Upper lobe of left lung (tissue), 6 donors: ENCODE data around the gene TPP2. TPM values are rescaled to one million over a fixed set of nuclear protein-coding genes. Genes with fewer than 3 reads are reported as not detected.

Experiments used
- ATAC-seq, 2 donors: fragments of 200-7000 bp; cut with Tn5 transposase; one replicate each; pipeline ENCODE4 v1.9.1; 2022; ENCODE audit warnings: mild to moderate bottlenecking in 2 of 2, moderate library complexity in 2 of 2; ENCODE audit not compliant: low FRiP score in 2 of 2
- DNase-seq, 2 donors: peaks; one replicate each; pipeline ENCODE4 v3.0.0-alpha.2; 2019 to 2020
- H3K27ac ChIP-seq, 4 donors: fragments of 200-600 bp; sonication (generic); one replicate each; pipeline ENCODE4 v1.5.1; 2016 to 2019
- H3K27me3 ChIP-seq, 4 donors: fragments of 200-600 bp; sonication (generic); one replicate each; pipeline ENCODE4 v1.5.1; 2017 to 2019
- H3K36me3 ChIP-seq, 4 donors: fragments of 200-600 bp; sonication (generic); one replicate each; pipeline ENCODE4 v1.5.1; 2016 to 2019
- H3K4me1 ChIP-seq, 4 donors: fragments of 200-600 bp; sonication (generic); one replicate each; pipeline ENCODE4 v1.5.1; 2018 to 2019
- H3K4me3 ChIP-seq, 4 donors: fragments of 200-600 bp; sonication (generic); one replicate each; pipeline ENCODE4 v1.5.1; 2017 to 2019; ENCODE audit warnings: mild to moderate bottlenecking in 2 of 4, moderate library complexity in 1 of 4
- H3K9me3 ChIP-seq, 4 donors: fragments of 200-600 bp; sonication (generic); one replicate each; pipeline ENCODE4 v1.5.1; 2018 to 2019
- EP300 ChIP-seq, 4 donors: sonication (generic); formaldehyde crosslinking; IDR thresholded peaks; one replicate each; pipeline ENCODE4 v1.5.1; 2017; ENCODE audit warnings: antibody characterized with exemption in 4 of 4, control low read depth in 2 of 4
- POLR2A ChIP-seq, 4 donors: fragments of 450-650 bp; IDR thresholded peaks; one replicate each; pipeline ENCODE4 v1.5.1; 2016 to 2017; ENCODE audit warnings: antibody characterized with exemption in 4 of 4, mild to moderate bottlenecking in 2 of 4
- POLR2AphosphoS5 ChIP-seq, 2 donors: sonication (generic); formaldehyde crosslinking; IDR thresholded peaks; one replicate each; pipeline ENCODE4 v1.5.1; 2017; ENCODE audit warnings: antibody characterized with exemption in 2 of 2
- WGBS, 2 donors: methylation state at CpG; one replicate each; pipeline ENCODE4 v1.1.5; 2017 to 2018; 5-methylcytosine and 5-hydroxymethylcytosine counted together
- total RNA-seq, 6 donors: library from RNA; depleted of rRNA in 4 of 6; stranded (reverse); fragments of >200 nt in 4 of 6; gene quantifications; one replicate each; pipeline versions ENCODE4 v1.1.0 to v1.2.1, GENCODE V29; 2016 to 2021
- TF ChIP-seq, protein P1 (sequence below), 6 experiments: fragments of 450-650 bp in 4 of 6; fragments of 200-600 bp in 2 of 6; sonication (generic) in 2 of 6; IDR thresholded peaks; one replicate each; pipeline ENCODE4 v1.5.1; 2016 to 2019; ENCODE audit warnings: antibody characterized with exemption in 6 of 6
- donor health status: DM: no; HTN: no; CAD: no; lungs with moderate emphysema.
- donor health status: DM: no; HTN: yes; CAD: no; lungs with severe emphysema.

TPP2 gene
- total RNA-seq, 6 donors from 2014 or later, result 30.8 to 69.1 (median 41.2) TPM

DNA sequence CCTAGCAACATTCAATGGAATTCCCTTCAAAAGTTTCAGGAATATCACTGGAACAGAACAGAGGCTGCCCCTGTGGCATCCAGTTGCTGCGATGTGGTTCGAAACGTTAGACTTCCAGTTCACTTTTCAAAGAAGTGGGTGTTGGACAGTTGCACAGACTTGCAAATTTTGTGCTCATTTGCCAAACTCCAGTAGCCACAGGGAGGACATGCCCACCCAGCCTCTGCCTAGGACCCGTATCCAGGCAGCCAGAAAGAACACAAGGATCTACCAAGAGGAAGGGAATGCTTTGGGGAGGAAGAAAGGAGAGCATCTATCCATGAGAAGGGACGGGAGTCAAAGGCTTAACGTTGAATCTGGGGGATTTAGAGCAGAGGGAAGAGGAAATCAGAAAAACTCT is 98.2 kb downstream of the TPP2 start, which contains the start of gene METTL21C:
METTL21C (minus strand) TSS at position 108 of the 400 bp plus-strand sequence. CDS start 546 bp downstream, outside the sequence.
- no peak within 1 kb of the TSS for H3K27ac ChIP-seq
- no peaks in the 10 kb centered on the region for H3K27me3 ChIP-seq
- 85 to 88% methylated on average over 6 of the region's 6 CpGs for WGBS, 2 donors

DNA sequence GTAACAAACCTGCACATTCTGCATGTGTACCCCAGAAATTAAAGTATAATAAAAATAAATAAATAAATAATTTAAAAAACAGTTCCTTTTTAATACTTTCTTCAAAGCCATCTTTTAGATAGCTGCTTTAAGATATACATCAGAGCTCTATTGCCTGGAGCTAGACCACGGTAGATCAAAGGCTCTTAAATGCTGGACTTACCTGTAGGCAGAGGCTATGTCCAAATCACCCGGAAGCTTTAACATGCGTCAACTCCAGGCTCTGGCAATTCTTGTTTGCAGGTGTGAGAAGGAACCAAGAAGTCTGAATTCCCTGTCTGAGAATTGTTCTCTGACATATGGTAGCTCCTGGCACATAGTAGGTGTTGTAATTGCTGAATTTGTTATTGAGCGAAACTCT is 99.7 kb downstream of the TPP2 start:
- Histone ChIP-seq H3K9me3 (peaks cover 0 to 4% (median 0%) of the 10 kb centered on the region in 4 donors), H3K4me1 (no peaks in the 10 kb centered on the region), H3K27ac (no peak overlapping the region), H3K27me3 (no peaks in the 10 kb centered on the region), H3K4me3 (no peak overlapping the region), H3K36me3 (no peaks in the 10 kb centered on the region)
- TF ChIP-seq POLR2A (IDR thresholded peaks at IDR 0.05) (no peak), POLR2AphosphoS5 (IDR thresholded peaks at IDR 0.05) (no peak), EP300 (IDR thresholded peaks at IDR 0.05) (no peak)
- TF ChIP-seq, protein P1, sequence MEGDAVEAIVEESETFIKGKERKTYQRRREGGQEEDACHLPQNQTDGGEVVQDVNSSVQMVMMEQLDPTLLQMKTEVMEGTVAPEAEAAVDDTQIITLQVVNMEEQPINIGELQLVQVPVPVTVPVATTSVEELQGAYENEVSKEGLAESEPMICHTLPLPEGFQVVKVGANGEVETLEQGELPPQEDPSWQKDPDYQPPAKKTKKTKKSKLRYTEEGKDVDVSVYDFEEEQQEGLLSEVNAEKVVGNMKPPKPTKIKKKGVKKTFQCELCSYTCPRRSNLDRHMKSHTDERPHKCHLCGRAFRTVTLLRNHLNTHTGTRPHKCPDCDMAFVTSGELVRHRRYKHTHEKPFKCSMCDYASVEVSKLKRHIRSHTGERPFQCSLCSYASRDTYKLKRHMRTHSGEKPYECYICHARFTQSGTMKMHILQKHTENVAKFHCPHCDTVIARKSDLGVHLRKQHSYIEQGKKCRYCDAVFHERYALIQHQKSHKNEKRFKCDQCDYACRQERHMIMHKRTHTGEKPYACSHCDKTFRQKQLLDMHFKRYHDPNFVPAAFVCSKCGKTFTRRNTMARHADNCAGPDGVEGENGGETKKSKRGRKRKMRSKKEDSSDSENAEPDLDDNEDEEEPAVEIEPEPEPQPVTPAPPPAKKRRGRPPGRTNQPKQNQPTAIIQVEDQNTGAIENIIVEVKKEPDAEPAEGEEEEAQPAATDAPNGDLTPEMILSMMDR (IDR thresholded peaks at IDR 0.05), result no peak
- DNase-seq (no peak), ATAC-seq (no peak)
- WGBS, 2 donors, result 94% methylated on average over 4 of the region's 4 CpGs

More for the DNA sequence above, 98.2 kb downstream of the TPP2 start, which contains the start of gene METTL21C:
- ATAC-seq (no peak), DNase-seq (no peak)
- Histone ChIP-seq H3K9me3 (peaks cover 0 to 4% (median 0%) of the 10 kb centered on the region in 4 donors), H3K4me3 (no peak within 1 kb of the TSS), H3K36me3 (no peaks in the 10 kb centered on the region), H3K4me1 (no peaks in the 10 kb centered on the region)
- TF ChIP-seq, protein P1 (IDR thresholded peaks at IDR 0.05), result no peak
- TF ChIP-seq EP300 (IDR thresholded peaks at IDR 0.05) (no peak), POLR2A (IDR thresholded peaks at IDR 0.05) (no peak), POLR2AphosphoS5 (IDR thresholded peaks at IDR 0.05) (no peak)

DNA sequence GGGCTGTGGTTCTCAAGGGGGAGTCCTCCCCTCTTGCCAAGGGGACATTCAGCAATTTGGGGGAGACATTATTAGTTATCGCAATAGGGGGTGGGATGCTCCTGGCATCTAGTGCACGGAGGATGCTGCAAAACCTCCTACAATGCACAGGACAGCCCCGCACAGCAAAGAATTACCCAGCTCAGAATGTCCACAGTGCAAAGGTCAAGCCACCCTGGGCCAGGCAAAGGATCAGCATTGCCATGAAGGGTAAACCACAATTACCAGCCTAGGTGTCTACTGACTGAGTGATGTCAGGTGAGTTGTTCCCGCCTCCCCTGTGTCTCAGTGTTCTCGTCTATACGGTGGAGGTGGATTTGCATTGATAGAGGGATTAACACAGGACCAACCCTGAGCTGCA is 100.5 kb downstream of the TPP2 start:
- no peak overlapping the region for H3K27ac ChIP-seq
- H3K4me3 ChIP-seq, result no peak overlapping the region
- ATAC-seq (no peak), DNase-seq (no peak)
- H3K4me1 ChIP-seq, result no peaks in the 10 kb centered on the region
- H3K27me3 ChIP-seq, result no peaks in the 10 kb centered on the region
- peaks cover 0 to 4% (median 0%) of the 10 kb centered on the region in 4 donors for H3K9me3 ChIP-seq
- no peak for TF ChIP-seq POLR2AphosphoS5 (IDR thresholded peaks at IDR 0.05)
- TF ChIP-seq POLR2A (IDR thresholded peaks at IDR 0.05), result no peak
- TF ChIP-seq, protein P1 (IDR thresholded peaks at IDR 0.05), result no peak
- no peak for TF ChIP-seq EP300 (IDR thresholded peaks at IDR 0.05)
- WGBS, 2 donors, result 81 to 91% methylated on average over 6 of the region's 6 CpGs
- no peaks in the 10 kb centered on the region for H3K36me3 ChIP-seq

DNA sequence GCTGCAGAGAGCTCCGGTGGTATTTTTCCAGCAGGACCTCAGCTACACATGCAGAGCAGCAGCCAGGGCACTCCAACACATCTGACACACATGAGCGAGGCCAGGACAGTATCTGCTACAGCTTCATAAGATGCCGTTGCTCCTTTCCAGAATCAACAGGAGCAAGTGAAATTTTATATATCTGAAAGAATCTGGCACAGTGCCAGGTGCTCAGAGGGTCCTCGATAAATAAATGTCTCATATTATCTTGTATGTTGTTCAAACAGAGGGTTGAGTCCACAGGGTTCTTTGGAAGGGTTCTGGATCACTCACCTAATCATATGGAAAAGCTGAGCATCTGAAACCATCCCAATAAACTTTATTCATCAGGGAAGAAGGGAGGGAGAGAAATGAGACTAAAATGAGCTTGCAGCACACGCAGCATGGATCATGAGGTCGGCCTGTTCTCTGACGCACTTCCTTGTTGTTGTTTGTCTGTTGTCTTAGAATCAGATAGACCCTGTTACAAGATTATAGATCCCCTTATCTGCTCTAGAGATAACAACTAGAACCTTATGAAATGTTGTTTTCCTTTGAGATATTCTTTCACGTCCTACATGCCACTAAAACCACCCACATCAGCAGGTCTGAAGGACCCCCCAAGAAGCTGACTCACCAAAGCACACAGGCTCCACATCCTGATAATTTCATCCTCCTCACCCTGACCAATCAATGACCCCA is 101.3 kb downstream of the TPP2 start:
- no peak for DNase-seq
- WGBS, 2 donors, result 81 to 82% methylated on average over 7 to 8 of the region's 8 CpGs

More for the DNA sequence above, 101.3 kb downstream of the TPP2 start:
- H3K36me3 ChIP-seq, result no peaks in the 10 kb centered on the region
- ATAC-seq, result no peak
- TF ChIP-seq POLR2AphosphoS5 (IDR thresholded peaks at IDR 0.05) (no peak), EP300 (IDR thresholded peaks at IDR 0.05) (no peak), POLR2A (IDR thresholded peaks at IDR 0.05) (no peak)
- TF ChIP-seq, protein P1 (IDR thresholded peaks at IDR 0.05), result no peak
- H3K9me3 ChIP-seq, result peaks cover 0 to 4% (median 0%) of the 10 kb centered on the region in 4 donors
- no peaks in the 10 kb centered on the region for H3K27me3 ChIP-seq
- no peak overlapping the region for H3K27ac ChIP-seq
- no peaks in the 10 kb centered on the region for H3K4me1 ChIP-seq
- no peak overlapping the region for H3K4me3 ChIP-seq
